GM12891 (cell line): ENCODE results near the gene TSPAN9.
A peak's percentile ranks its signal among the peaks of the same experiment; 100 is the strongest.

ENCODE experiments used
- DNase-seq: peaks from one replicate; pipeline ENCODE4 v3.0.0; 2011; ENCODE audit warnings: low spot score; ENCODE audit not compliant: insufficient read length
- FAIRE-seq: peaks from 2 replicates; lab custom pipeline; 2011; peaks lifted over from hg19 to GRCh38; lab: Jason Lieb, UNC
- PAX5 ChIP-seq: IDR thresholded peaks from 2 replicates; pipeline ENCODE4 v1.6.1; 2011; ENCODE audit warnings: low read length, moderate library complexity, mild to moderate bottlenecking; ENCODE audit not compliant: insufficient read depth, severe bottlenecking
- POLR2A ChIP-seq: IDR thresholded peaks from 2 replicates; pipeline ENCODE4 v1.6.1; 2011; ENCODE audit warnings: low read depth, low read length, control low read depth
- POLR2AphosphoS5 ChIP-seq: IDR thresholded peaks from 2 replicates; pipeline ENCODE4 v1.6.1; 2011; ENCODE audit warnings: low read depth, low read length, control low read depth
- POU2F2 ChIP-seq: IDR thresholded peaks from 2 replicates; pipeline ENCODE4 v1.6.1; 2011; ENCODE audit warnings: low read depth, mild to moderate bottlenecking, control low read depth, low read length, moderate library complexity
- SPI1 ChIP-seq: IDR thresholded peaks from 2 replicates; pipeline ENCODE4 v1.6.1; 2011; ENCODE audit warnings: low read depth, low read length, control low read depth
- TAF1 ChIP-seq: IDR thresholded peaks from 2 replicates; pipeline ENCODE4 v1.6.1; 2011; ENCODE audit warnings: low read depth, low read length, control low read depth

TSPAN9 gene

DNA sequence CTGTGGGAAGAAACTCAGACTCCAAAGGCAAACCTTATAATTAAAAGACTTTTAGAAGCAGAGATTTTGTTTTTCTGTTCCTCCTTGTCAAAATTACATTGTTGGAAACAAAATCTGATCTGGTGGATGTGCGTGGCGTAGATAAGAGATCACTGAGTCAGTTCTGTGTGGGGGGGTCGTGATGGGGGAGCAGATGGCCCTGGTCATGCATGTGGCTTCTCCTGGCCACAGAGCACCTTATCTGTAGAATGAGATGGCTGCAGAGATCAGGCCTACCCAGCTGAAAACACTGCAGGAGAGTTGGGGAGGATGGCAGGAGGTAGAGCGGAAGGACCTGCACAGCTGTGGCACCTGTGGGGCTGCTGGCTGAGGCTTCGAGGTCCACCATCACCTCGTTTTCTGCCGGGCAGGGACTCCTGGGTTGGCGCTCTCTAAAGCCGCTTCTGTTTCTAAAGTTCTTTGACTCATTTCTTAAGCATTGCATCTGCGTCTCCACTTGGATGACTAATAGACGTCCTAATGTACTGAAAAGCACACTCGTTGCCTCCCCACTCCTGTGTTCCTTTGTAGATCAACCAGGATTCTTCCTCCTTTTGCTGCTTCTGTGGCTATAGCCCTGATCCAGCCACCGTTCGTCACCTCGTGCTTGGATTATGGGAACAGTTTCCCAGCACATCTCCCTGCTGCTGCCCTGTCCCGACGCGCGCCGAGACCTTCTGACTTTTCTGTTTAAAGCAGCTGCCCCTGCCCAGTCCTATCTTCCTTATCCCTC is 93.4 kb downstream of the TSPAN9 start:
- FAIRE-seq (no peak), DNase-seq (no peak)
- no peak for TF ChIP-seq TAF1

DNA sequence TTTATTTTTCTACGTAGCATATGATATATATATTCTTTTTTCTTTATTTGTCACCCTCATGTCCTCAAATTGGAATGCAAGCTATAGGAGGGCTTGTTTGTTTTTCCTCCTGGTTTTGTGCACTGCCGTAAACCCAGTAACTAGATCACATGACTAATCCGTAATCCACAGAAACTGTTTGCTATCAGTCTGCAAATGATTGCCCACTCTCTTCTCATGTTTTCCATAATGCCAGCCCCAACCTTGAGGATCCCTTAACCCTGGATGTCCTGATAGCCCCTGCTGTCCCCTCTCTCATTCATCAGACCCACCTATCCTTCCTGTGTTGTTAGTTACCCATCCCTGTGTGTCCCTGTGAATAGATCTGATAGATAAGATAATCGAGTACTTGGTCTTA is 94.0 kb downstream of the TSPAN9 start:
- TF ChIP-seq POU2F2 (no peak), SPI1 (no peak), POLR2AphosphoS5 (no peak), POLR2A (no peak), PAX5 (no peak), TAF1 (no peak)
- FAIRE-seq (no peak), DNase-seq (no peak)

DNA sequence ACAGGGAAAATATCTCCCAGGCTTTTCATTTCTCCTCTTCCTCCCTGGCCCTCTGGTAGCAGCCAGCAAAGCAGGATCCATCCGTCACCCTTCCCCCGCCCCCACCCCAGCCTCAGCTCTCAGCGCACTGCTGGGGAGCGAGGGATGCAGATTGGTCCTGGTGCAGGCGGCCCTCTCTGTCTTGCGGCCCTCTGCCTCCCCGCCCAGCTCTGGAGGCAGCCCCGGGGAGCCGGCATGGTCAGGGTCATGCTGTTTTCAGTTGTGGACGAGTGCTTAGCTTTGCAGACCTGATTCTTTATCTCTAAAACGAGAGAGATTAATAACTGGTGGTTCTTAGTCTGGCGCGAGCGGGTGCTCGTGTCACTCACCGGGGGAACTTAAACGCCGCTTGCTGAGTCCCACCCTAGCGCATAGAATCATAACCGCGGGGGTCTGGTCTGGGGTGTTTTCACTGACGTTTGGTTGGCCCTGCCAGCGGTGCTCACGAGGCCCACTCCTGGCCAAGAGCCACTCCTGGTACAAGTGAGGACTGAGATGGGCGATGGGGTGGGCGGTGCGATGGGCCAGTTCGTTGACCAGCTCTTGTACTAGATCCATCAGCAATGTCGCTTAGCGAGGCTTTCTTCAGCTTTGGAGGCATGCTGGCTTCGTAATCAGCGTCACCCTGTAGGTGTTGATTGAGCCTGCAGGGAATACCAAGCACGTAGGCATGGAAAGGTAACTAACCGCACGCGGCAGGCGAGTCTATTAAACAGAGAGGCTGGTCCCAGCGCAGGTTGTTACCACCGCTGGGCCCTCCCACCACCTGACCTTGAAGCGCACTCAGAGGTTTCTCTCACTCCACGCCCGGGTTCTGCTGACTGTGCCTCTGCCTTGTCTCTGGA is 95.2 kb downstream of the TSPAN9 start:
- FAIRE-seq (no peak), DNase-seq (no peak)
- no peak for TF ChIP-seq POU2F2
- no peak for TF ChIP-seq POLR2A
- no peak for TF ChIP-seq SPI1
- no peak for TF ChIP-seq PAX5
- no peak for TF ChIP-seq POLR2AphosphoS5
- no peak for TF ChIP-seq TAF1

DNA sequence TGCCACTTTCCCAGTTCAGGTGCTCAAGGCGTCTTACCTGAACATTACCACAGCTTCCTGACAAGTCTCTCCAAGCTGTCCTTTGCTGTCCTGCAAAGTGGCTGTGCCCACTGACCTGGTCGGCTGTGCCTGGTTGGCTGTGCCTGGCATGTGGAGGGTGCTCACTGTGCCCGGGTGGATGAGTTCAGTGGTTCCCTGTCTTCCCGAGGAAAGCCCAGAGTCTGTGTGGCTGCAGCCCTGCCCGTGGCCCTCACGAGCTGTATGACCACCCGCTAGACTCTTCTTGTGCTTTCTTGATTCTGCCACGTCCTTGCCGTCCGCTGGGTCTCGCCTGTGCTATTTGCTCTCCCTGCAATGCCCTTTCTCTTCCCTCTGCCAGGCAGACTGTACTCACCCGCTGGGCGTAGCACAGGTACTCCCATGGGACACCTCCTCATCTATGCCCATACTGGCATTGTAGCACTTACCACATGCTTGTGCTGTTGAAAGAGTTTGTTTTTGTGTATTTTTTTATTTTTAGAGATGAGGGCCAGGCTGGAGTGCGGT is 95.9 kb downstream of the TSPAN9 start:
- TF ChIP-seq PAX5: no peak
- no peak for TF ChIP-seq POLR2A
- no peak for TF ChIP-seq TAF1
- no peak for TF ChIP-seq POLR2AphosphoS5
- FAIRE-seq: no peak
- no peak for DNase-seq

DNA sequence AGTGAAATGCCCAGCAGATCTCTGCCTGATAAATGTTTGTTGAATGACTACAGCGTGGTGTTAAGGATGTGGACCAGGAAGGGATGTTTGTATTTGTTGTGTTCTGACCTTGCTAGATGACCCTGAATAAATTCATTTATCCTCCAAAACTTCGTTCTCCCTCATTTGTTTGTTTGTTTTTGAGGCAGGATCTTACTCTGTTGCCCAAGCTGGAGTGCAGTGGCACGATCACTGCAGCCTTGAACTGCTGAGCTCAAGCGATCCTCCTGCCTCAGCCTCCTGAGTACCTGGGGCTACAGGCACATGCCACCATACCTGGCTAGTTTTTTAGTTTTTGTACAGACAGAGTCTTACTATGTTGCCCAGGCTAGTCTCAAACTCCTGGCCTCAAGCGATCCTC is 96.7 kb downstream of the TSPAN9 start:
- FAIRE-seq (no peak), DNase-seq (no peak)
- TF ChIP-seq SPI1 (no peak), TAF1 (no peak), POU2F2 (no peak), PAX5 (no peak), POLR2A (no peak)

DNA sequence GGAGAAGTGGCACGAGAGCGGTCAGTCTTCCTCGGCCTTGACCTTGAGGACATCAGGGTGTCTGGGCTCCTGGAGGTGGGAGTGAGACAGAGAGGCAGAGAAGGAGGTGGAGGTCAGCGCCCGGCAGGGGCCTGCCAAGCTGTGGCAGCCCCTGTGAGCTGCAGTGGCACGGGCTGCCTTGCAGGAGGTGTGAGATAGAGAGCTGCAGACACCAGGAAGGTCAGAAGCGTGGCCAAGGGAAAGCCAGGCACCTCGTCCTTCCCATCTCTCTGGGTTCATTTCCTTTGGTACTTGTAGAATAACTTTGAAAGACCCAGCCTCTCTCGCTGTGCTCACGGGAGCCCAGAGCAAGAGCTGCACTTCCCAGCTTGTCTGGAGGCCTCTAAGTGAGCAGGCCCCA is 98.1 kb downstream of the TSPAN9 start:
- FAIRE-seq (no peak), DNase-seq (no peak)
- no peak for TF ChIP-seq POU2F2
- no peak for TF ChIP-seq PAX5
- no peak for TF ChIP-seq TAF1
- no peak for TF ChIP-seq POLR2A
- TF ChIP-seq SPI1: no peak
- no peak for TF ChIP-seq POLR2AphosphoS5

DNA sequence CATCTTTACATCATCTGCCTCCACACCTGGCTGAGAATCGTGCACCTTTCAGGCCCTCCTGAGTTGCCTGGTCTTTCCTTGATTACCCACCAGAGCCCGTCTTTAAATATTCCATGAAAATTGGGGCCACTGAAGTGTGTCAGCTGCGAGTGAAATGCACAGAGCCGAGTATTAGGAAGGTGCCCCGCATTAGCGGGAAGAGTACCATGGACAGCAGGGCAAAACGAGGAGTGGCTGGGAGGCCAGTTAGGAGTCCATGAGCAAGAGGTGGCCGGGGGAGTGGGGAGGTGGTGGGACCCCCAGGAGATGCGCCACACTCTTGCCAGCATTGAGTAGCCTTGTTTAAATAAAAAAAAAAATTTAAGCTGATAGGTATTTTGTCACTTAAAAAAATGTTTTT is 99.6 kb downstream of the TSPAN9 start:
- DNase-seq (no peak), FAIRE-seq (no peak)
- TF ChIP-seq TAF1 (no peak), SPI1 (no peak), POLR2AphosphoS5 (no peak)

DNA sequence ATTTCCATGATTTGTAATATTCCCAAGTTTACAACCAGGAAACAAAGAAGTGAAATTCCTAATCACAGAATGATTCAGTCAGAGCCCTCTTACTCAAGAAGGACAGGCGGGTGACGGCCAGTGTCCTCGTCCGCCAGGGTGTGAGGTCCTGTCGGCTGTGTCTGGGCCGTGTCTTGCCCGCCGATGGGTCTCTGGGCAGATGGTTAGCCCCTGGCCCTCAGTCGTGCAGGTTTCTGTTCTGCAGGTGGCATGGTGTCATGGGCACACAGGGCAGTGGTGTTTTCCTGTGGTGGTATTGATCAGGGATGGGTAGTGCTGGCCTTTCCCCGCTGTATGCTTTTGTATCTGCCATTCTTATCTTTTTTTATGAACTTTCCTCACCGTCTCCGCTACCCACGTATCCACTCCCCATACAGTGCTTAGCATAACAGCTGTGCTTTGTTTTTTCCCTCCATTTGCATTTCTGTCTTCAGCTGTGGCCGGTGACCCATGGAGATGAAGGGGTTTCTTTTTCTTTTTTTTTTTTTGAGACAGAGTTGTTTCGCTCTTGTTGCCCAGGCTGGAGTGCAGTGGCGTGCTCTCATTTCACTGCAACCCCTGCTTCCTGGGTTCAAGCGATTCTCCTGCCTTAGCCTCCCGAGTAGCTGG is 100.7 kb downstream of the TSPAN9 start:
- DNase-seq: no peak
- TF ChIP-seq SPI1 (no peak), POU2F2 (peak; percentile 78; the same call in 1 of the 2 replicates), POLR2A (no peak), POLR2AphosphoS5 (no peak)
- peak; percentile 67 for FAIRE-seq

DNA sequence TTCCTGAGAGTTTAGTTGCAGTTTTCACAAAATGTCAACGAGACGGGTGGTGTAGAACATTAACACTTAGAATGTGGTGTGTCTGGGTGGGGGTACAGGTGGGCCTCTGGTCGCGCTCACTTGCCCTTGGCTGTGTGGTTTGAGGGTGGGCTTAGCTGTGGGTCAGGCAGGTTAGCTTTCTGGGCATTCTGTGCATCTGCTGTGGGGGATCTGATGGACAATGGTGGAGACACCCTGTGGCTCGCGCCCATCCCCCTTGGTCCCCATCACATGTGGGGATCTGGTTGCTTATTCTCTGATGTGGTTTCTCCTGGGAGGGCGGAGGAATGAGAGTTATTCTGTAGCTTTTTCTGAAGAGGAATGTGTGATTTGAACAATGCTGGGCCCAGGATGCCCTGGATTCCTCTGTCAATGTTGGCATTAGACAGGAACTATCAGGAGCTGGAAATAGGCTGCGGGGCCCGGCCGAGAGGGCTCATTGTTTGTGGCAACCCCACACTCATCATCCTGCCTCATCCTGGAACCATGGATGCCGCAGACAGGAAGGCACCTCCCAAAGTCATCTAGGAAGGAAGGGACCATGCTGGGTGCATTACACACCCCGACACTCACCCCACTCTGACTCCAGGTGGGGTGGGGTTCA is 101.6 kb downstream of the TSPAN9 start:
- DNase-seq: no peak
- no peak for FAIRE-seq
- TF ChIP-seq TAF1 (no peak), SPI1 (no peak), POU2F2 (no peak), PAX5 (no peak), POLR2A (no peak), POLR2AphosphoS5 (no peak)

DNA sequence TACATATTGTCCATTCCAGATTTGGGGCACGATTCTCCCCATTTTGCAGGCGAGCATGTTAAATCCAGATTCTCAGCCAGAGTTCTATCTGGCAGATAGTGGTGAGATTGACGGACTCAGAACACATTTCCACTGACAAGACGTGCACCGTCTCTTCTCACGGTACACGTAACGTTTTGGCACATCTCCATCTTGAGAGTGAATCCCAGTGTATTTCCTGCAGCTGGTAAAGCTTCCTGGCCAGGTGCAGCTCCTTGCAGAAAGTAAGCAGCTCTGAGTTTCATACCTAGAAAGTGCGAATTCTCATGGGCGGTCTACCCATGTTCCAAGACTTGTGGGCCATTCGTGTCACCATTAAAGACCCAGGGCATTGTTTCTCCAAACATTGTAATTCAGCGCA is 102.6 kb downstream of the TSPAN9 start:
- no peak for FAIRE-seq
- DNase-seq: no peak
- TF ChIP-seq TAF1 (no peak), PAX5 (no peak), POLR2AphosphoS5 (no peak), POLR2A (no peak), POU2F2 (no peak), SPI1 (no peak)
